PC-3 (cell line): Measurements from ENCODE around the gene CNTNAP2.

Source experiments
- CTCF ChIP-seq: fragments of 300-600 bp; sonication (generic); conservative IDR thresholded peaks from 2 replicates; pipeline ENCODE4 v1.5.1; 2017; ENCODE audit warnings: antibody characterized with exemption, low read depth, mild to moderate bottlenecking, low read length
- EZH2 ChIP-seq: fragments of 300-600 bp; sonication (generic); IDR thresholded peaks from one replicate; pipeline ENCODE4 v1.6.1; 2017; ENCODE audit warnings: antibody characterized with exemption, mild to moderate bottlenecking, low read length; ENCODE audit not compliant: unreplicated experiment

- TF ChIP-seq EZH2: no peak
- TF ChIP-seq CTCF: no peak
Measured at GRCh38 chr7:148303295-148304082, 2186.9 kb downstream of the CNTNAP2 start.
